HepG2 (cell line): ENCODE results near the gene ATP11A. TPM values are rescaled to one million over a fixed set of nuclear protein-coding genes. Genes with fewer than 3 reads are reported as not detected.

Source experiments
- ATAC-seq: fragments of 200-7000 bp; cut with Tn5 transposase; 3 replicates; pipeline ENCODE4 v1.9.1; 2020; ENCODE audit warnings: mild to moderate bottlenecking, moderate library complexity
- BruUV-seq: library from RNA; stranded (reverse); fragments of 400-500 nt; replicated peaks from 2 replicates; lab custom pipeline; 2021; lab: Mats Ljungman, UMichigan
- CTCF ChIA-PET: fragments of 300-600 bp; formaldehyde crosslinking; extraction: SDS; loops from one replicate; lab custom pipeline; 2021; ENCODE audit warnings: low total read pairs, inconsistent platforms, low intra/inter-chr PET ratio; lab: Yijun Ruan, JAX
- POLR2A ChIA-PET: fragments of 350-600 bp; sonication (Branson Sonifier 250); formaldehyde crosslinking; loops from one replicate; lab custom pipeline; 2020; ENCODE audit warnings: antibody characterized with exemption, inconsistent platforms; lab: Yijun Ruan, JAX
- DNase-seq: peaks from one replicate; pipeline ENCODE4 v3.0.0-alpha.2; 2015; ENCODE audit warnings: low spot score
- FAIRE-seq: peaks from 3 replicates; lab custom pipeline; 2011; peaks lifted over from hg19 to GRCh38; lab: Jason Lieb, UNC
- H2AFZ ChIP-seq: one replicate; pipeline ENCODE4 v1.6.1; 2011; ENCODE audit warnings: low read length, inconsistent platforms
- H3K27ac ChIP-seq: fragments of 300-600 bp; 3 replicates; pipeline ENCODE4 v1.8.0; 2011; ENCODE audit warnings: mixed run types, mild to moderate bottlenecking, mixed read lengths, low read length, inconsistent platforms; ENCODE audit not compliant: insufficient read depth; ENCODE audit errors: extremely low read length
- H3K27me3 ChIP-seq, 2 experiments: fragments of 200-600 bp in 1 of 2; 2 replicates in 1 of 2; 3 replicates in 1 of 2; pipeline versions ENCODE4 v1.6.0 to v1.8.0; 2011; ENCODE audit warnings: low read length in 2 of 2, mild to moderate bottlenecking in 2 of 2, moderate library complexity in 2 of 2, inconsistent platforms in 1 of 2; ENCODE audit not compliant: insufficient read depth in 2 of 2, control insufficient read depth in 1 of 2
- H3K36me3 ChIP-seq, 2 experiments: fragments of 200-600 bp in 1 of 2; replicated peaks in 1 of 2; 2 replicates in 1 of 2; 3 replicates in 1 of 2; pipeline versions ENCODE4 v1.5.1 to v1.8.0; 2011; ENCODE audit warnings: low read length in 2 of 2, inconsistent platforms in 1 of 2; ENCODE audit not compliant: insufficient read depth in 2 of 2, control insufficient read depth in 1 of 2
- H3K4me1 ChIP-seq: 2 replicates; pipeline ENCODE4 v1.5.1; 2012; ENCODE audit warnings: low read length, inconsistent platforms; ENCODE audit not compliant: insufficient read depth
- H3K4me2 ChIP-seq: 2 replicates; pipeline ENCODE4 v1.6.0; 2011; ENCODE audit warnings: low read depth, low read length, inconsistent platforms
- H3K4me3 ChIP-seq, 3 experiments: fragments of 200-600 bp in 1 of 3; sonication (generic), shearing (Covaris generic) in 1 of 3; replicated peaks in 1 of 3; 2 replicates each; pipeline ENCODE4 v1.5.1; 2011 to 2016; ENCODE audit warnings: low read length in 3 of 3, inconsistent platforms in 2 of 3, low read depth in 2 of 3, mild to moderate bottlenecking in 2 of 3, control low read depth in 1 of 3, mixed read lengths in 1 of 3; ENCODE audit not compliant: insufficient read depth in 1 of 3
- H3K79me2 ChIP-seq: one replicate; pipeline ENCODE4 v1.6.1; 2011; ENCODE audit warnings: low read length, inconsistent platforms; ENCODE audit not compliant: insufficient read depth
- H3K9ac ChIP-seq: 2 replicates; pipeline ENCODE4 v1.6.0; 2011; ENCODE audit warnings: mild to moderate bottlenecking, low read depth, low read length, inconsistent platforms; ENCODE audit not compliant: insufficient read depth
- H3K9me3 ChIP-seq: 2 replicates; pipeline ENCODE4 v1.5.1; 2012; ENCODE audit warnings: mild to moderate bottlenecking, low read length
- H4K20me1 ChIP-seq: 2 replicates; pipeline ENCODE4 v1.6.0; 2011; ENCODE audit warnings: inconsistent platforms, mild to moderate bottlenecking, low read length, moderate library complexity; ENCODE audit not compliant: insufficient read depth
- AGO2 ChIP-seq: fragments of 200-400 bp; formaldehyde crosslinking; optimal IDR thresholded peaks from 2 replicates; pipeline ENCODE3; 2017; ENCODE audit warnings: mild to moderate bottlenecking, low read depth, low read length, moderate library complexity
- AHR ChIP-seq: IDR thresholded peaks from 2 replicates; pipeline ENCODE4 v1.6.1; 2018; ENCODE audit warnings: missing genetic modification reagents, missing compliant biosample characterization
- BCL3 ChIP-seq: sonication (generic); formaldehyde crosslinking; IDR thresholded peaks from 2 replicates; pipeline ENCODE4 v1.5.1; 2020; ENCODE audit warnings: mild to moderate bottlenecking, missing genetic modification reagents, moderate library complexity
- EZH2 ChIP-seq: conservative IDR thresholded peaks from 2 replicates; pipeline ENCODE4 v1.6.1; 2012; ENCODE audit warnings: mild to moderate bottlenecking, low read depth, low read length, moderate library complexity
- FLYWCH1 ChIP-seq: sonication (generic); formaldehyde crosslinking; IDR thresholded peaks from 2 replicates; pipeline ENCODE4 v1.8.1; 2023; ENCODE audit warnings: mild to moderate bottlenecking, missing genetic modification reagents
- LRRFIP1 ChIP-seq: sonication (generic); formaldehyde crosslinking; conservative IDR thresholded peaks from 2 replicates; pipeline ENCODE4 v1.4.0; 2020; ENCODE audit warnings: missing genetic modification reagents
- MTF2 ChIP-seq: sonication (generic); formaldehyde crosslinking; IDR thresholded peaks from 2 replicates; pipeline ENCODE4 v1.5.0; 2020; ENCODE audit warnings: missing genetic modification reagents, borderline replicate concordance
- NCOA1 ChIP-seq: sonication (generic); formaldehyde crosslinking; IDR thresholded peaks from 2 replicates; pipeline ENCODE4 v1.9.0; 2021; ENCODE audit warnings: missing genetic modification reagents
- RBM22 ChIP-seq: fragments of 200-400 bp; formaldehyde crosslinking; optimal IDR thresholded peaks from 2 replicates; pipeline ENCODE3; 2017; ENCODE audit warnings: mild to moderate bottlenecking, low read length, moderate library complexity
- XRCC5 ChIP-seq: fragments of 200-400 bp; formaldehyde crosslinking; optimal IDR thresholded peaks from 2 replicates; pipeline ENCODE3; 2017; ENCODE audit warnings: mild to moderate bottlenecking, low read length
- ZNF558 ChIP-seq: sonication (generic); formaldehyde crosslinking; IDR thresholded peaks from 2 replicates; pipeline ENCODE4 v1.9.0; 2022; ENCODE audit warnings: mild to moderate bottlenecking, missing genetic modification reagents, borderline replicate concordance
- WGBS: methylation state at CpG from one replicate; pipeline ENCODE4 v1.1.6; 2017; ENCODE audit warnings: low lambda C conversion rate; 5-methylcytosine and 5-hydroxymethylcytosine counted together
- in situ Hi-C: cut with HindIII; loops from 2 replicates; pipeline ENCODE4 v1.10.0; 2017; ENCODE audit warnings: low pct_unique_long_range_greater_than_20kb; ENCODE audit not compliant: extremely low pct_ligation_motif_present
- intact Hi-C: fragments of 100-400 bp; cut with micrococcal nuclease; formaldehyde crosslinking; loops from one replicate; pipeline ENCODE4 v1.10.0; 2022; ENCODE audit not compliant: unreplicated experiment
- polyA plus RNA-seq, 8 experiments: library from polyadenylated mRNA; depleted of rRNA in 3 of 8; stranded (reverse) in 7 of 8; unstranded in 1 of 8; fragments of >200 nt; fragmentation: Illumina TruSeq in 4 of 8; extraction: Trizol in 4 of 8; gene quantifications; 2 replicates each; pipeline versions ENCODE4 v1.2.1 to v1.2.3, GENCODE V29; 2011 to 2016; ENCODE audit warnings: low read depth in 4 of 8, missing spikeins in 1 of 8, mixed read lengths in 1 of 8; ENCODE audit not compliant: insufficient read depth in 1 of 8
- total RNA-seq, 5 experiments: library from RNA; depleted of rRNA; stranded (reverse); fragments of >200 nt; fragmentation: Illumina TruSeq; extraction: Trizol; gene quantifications; 2 replicates each; pipeline ENCODE4 v1.2.3, GENCODE V29; 2016; ENCODE audit warnings: low read depth in 1 of 5

The ATP11A gene
- total and polyA plus RNA-seq, 2 of the 13 experiments (the other 11 are each of a cell fraction or from before 2014, with no cell fraction given) = 18.4 to 20.1 TPM

- 97% methylated on average over 31 of the region's 33 CpGs for WGBS
- Histone ChIP-seq H3K36me3 (peaks cover 34 to 69% of the 10 kb centered on the region in 2 experiments; a peak in 4 of 5 replicates), H3K79me2 (no peaks in the 10 kb centered on the region), H3K27me3 (no peaks in the 10 kb centered on the region), H3K9me3 (no peaks in the 10 kb centered on the region; the same call in 1 of the 2 replicates), H3K4me3 (no peak overlapping the region), H4K20me1 (peaks cover 4% of the 10 kb centered on the region; the same call in 1 of the 2 replicates)
- in situ Hi-C loops (no loop called here), intact Hi-C loops (no loop called here)
- TF ChIP-seq AHR (no peak), FLYWCH1 (CRISPR knock-in tag) (no peak), BCL3 (CRISPR knock-in tag) (no peak), AGO2 (peak; percentile 62), RBM22 (peak; percentile 10), NCOA1 (CRISPR knock-in tag) (no peak)
- TF ChIP-seq, all 625 proteins: peak for 2
- ChIA-PET CTCF (no interaction called here), POLR2A (no interaction called here)
- FAIRE-seq = no peak
- no peak overlapping the region for H3K9ac ChIP-seq
- no peak overlapping the region for H3K27ac ChIP-seq
- H3K4me2 ChIP-seq = no peak overlapping the region
- no peak for DNase-seq
- H2AFZ ChIP-seq = no peak overlapping the region
- peak; percentile 16; the same call in 2 of the 3 replicates for ATAC-seq
- no TSS peak for BruUV-seq
- no peaks in the 10 kb centered on the region for H3K4me1 ChIP-seq
These were observed 153.1 kb downstream of the ATP11A start for GRCh38 chr13:112842931-112843391.

- TF ChIP-seq EZH2 = no peak
- TF ChIP-seq XRCC5 = no peak
- no peak for TF ChIP-seq MTF2
- TF ChIP-seq LRRFIP1 (CRISPR knock-in tag) = no peak
- no peak for TF ChIP-seq ZNF558 (CRISPR knock-in tag)
- Histone ChIP-seq H3K36me3 (peaks cover 33 to 67% of the 10 kb centered on the region in 2 experiments; a peak in 4 of 5 replicates), H3K27ac (no peak overlapping the region), H3K4me1 (no peaks in the 10 kb centered on the region), H3K9ac (no peak overlapping the region), H3K27me3 (no peaks in the 10 kb centered on the region), H3K4me2 (no peak overlapping the region), H3K79me2 (no peaks in the 10 kb centered on the region), H2AFZ (no peak overlapping the region), H4K20me1 (peaks cover 2% of the 10 kb centered on the region; the same call in 1 of the 2 replicates), H3K4me3 (no peak overlapping the region), H3K9me3 (no peaks in the 10 kb centered on the region; the same call in 1 of the 2 replicates)
- FAIRE-seq (no peak), ATAC-seq (no peak), DNase-seq (no peak)
- 96% methylated on average over 26 of the region's 28 CpGs for WGBS
- ChIA-PET CTCF (no interaction called here), POLR2A (no interaction called here)
- intact Hi-C loops (no loop called here), in situ Hi-C loops (no loop called here)
- no TSS peak for BruUV-seq
These were observed 153.7 kb downstream of the ATP11A start for GRCh38 chr13:112843392-112844111.
